ENCODE measurements around the gene SLC35F3.

- TF ChIP-seq CTCF (IDR thresholded peaks at IDR 0.05; ENCODE audit: insufficient read depth, low read length, poor library complexity, severe bottlenecking) (no peak), EZH2phosphoT487 (conservative IDR thresholded peaks at IDR 0.05; ENCODE audit: low read length) (no peak)
Measured at GRCh38 chr1:234168061-234168724, 263.7 kb downstream of the SLC35F3 start.
